ENCODE measurements around the gene KIF12.
"Not testable (repeated sequence)": the region's sequence is repeated elsewhere in the genome, so short reads cannot be mapped to it uniquely, and the experiment has no call there.

The KIF12 gene

GRCh38 chr9:114047717-114048116 lies 51.4 kb downstream of the KIF12 start:
- Mint-ChIP-seq H3K4me3 (no peak overlapping the region), H3K27ac (no peak overlapping the region), H3K4me1 (no peaks in the 10 kb centered on the region), H3K36me3 (ENCODE audit: low read depth) (peaks cover 82% of the 10 kb centered on the region), H3K27me3 (ENCODE audit: low read depth, poor library complexity) (no peaks in the 10 kb centered on the region), H3K9me3 (peaks cover 18% of the 10 kb centered on the region)
- no peak for DNase-seq
- no peak for TF ChIP-seq CTCF (IDR thresholded peaks at IDR 0.05)

- Mint-ChIP-seq H3K36me3 (ENCODE audit: low read depth) (peaks cover 83% of the 10 kb centered on the region), H3K27ac (no peak overlapping the region), H3K9me3 (peaks cover 23% of the 10 kb centered on the region), H3K4me1 (no peaks in the 10 kb centered on the region), H3K27me3 (ENCODE audit: low read depth, poor library complexity) (no peaks in the 10 kb centered on the region), H3K4me3 (no peak overlapping the region)
- no peak for DNase-seq
- TF ChIP-seq CTCF (IDR thresholded peaks at IDR 0.05) = no peak
These were observed 52.2 kb downstream of the KIF12 start for GRCh38 chr9:114046875-114047274.

- H3K9me3 Mint-ChIP-seq = peaks cover 28% of the 10 kb centered on the region
- peaks cover 83% of the 10 kb centered on the region for H3K36me3 Mint-ChIP-seq (ENCODE audit: low read depth)
- H3K4me3 Mint-ChIP-seq = no peak overlapping the region
- TF ChIP-seq CTCF (IDR thresholded peaks at IDR 0.05) = no peak
- H3K4me1 Mint-ChIP-seq = no peaks in the 10 kb centered on the region
- no peak for DNase-seq
- H3K27ac Mint-ChIP-seq = no peak overlapping the region
- no peaks in the 10 kb centered on the region for H3K27me3 Mint-ChIP-seq (ENCODE audit: low read depth, poor library complexity)
These were observed 52.8 kb downstream of the KIF12 start for GRCh38 chr9:114046237-114046755.

GRCh38 chr9:114043660-114044059 lies 55.4 kb downstream of the KIF12 start:
- not testable (repeated sequence) for H3K4me3 Mint-ChIP-seq; H3K27ac Mint-ChIP-seq; DNase-seq; H3K27me3 Mint-ChIP-seq (ENCODE audit: low read depth, poor library complexity); H3K4me1 Mint-ChIP-seq
- Mint-ChIP-seq H3K9me3 (peaks cover 28% of the 10 kb centered on the region), H3K36me3 (ENCODE audit: low read depth) (peaks cover 77% of the 10 kb centered on the region)
